ENCODE data around the gene HOXB4.
"Not testable (repeated sequence)": the region's sequence is repeated elsewhere in the genome, so short reads cannot be mapped to it uniquely, and the experiment has no call there.

The HOXB4 gene

DNA sequence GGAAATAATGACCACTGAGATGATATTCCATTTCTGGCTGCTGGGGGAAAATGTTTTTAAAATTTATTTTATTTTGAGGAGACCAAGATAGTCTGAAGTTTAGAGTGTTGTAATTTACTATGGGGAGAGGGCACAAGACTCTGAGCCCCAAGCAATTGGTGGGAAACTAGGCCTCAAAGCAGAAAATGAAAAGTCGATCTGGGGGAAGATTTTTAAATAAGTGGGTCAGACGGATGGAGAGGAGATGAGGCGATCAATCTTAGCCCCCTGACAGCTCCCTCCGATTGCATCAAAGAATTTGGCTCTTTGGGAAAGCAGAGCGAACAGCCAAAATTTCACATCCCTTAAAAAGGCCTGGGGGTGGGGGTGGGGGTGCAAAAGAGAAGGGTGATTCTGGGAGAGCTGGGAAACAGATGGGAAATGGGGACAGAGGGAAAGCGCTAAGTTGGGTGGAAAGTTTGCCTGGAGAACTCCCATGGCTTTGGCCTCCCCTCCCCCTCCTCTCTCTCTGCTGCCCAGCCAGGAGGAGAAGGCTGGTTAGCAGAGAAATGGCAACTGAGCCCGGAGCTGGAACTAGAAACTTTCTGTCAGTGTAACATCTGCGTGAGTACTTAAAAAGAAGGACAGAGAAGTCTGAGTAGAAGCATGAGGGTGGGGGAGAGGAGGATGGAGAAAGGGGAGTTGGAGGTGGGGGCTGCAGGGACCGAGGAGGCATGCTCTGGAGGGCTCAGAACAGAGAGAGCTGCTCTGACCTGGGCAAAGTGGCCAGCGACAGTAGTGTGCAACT, 31.8 kb downstream of the HOXB4 start:
- no peak for DNase-seq

DNA sequence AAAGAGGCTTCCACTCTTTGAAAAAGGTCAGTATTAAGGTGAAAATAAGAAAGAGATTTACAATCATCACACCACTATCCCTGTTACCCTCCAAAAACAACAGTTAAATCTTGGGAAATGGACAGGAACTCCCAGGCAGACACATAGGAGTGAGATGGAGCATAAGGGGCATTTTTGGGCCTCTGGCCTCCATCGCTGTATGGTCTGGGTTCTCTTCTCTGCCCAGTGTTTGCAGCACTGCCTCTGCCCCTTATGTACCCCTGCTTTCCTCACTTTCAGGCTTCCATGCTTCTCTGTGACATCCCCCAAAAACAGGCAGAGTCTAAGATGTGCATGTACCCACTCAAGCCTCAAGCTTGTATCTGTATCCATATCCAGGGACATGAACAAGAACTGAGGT, 32.6 kb downstream of the HOXB4 start:
- no peak for DNase-seq

DNA sequence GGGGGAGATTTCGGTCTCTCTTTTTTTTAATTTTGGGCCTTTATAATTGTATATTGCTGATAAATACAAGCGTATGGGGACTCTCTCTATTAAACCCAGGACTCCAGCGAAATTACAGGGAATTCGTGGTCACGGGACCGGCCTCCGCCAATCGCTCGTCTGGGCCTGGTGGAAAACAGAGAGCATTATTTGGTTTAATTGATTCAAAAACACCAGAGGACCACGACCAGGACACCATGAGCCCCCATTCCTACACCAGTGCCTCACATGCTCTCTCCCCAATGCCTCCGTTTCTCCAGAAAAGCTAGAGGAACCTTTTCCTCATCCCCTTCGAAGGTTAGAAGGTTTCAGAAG, 33.2 kb downstream of the HOXB4 start, which contains the start of gene HOXB2:
Gene HOXB2 (minus strand): TSS at position 88 of the 354 bp plus-strand sequence. CDS start 198 bp downstream, outside the sequence.
- DNase-seq, result peak; percentile 61

DNA sequence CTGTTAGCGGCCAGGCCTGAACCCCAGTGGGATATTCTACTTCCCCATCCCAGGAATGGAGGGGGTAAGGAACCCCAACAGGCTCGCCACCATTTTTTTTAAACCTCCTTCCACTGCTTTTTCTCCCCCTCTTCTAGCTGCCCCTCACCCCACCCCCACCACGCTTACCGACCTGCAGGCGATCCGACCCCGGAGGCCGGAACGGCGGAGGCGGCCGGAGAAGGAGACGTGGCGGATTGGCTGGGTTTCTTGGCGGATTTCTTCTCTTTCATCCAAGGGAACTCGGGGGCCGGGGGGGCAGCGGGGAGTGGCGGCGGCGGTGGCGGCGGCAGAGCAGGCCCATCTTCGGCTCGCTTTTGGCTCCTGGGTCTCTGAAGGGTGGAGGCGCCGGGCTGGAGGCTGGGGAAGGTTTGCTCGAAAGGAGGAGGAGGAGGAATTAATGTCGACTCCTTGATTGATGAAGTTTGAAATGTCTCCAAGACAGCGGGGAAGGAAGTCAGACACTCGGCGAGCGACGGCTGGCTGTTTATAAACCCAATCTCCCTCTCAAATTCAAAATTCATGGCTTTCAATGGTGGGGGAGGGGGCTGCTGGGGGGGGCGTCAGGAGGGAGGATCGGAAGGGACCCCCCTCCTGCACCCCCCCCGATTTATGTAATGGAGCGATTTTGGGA, 33.7 kb downstream of the HOXB4 start:
- DNase-seq, result peak; percentile 55

DNA sequence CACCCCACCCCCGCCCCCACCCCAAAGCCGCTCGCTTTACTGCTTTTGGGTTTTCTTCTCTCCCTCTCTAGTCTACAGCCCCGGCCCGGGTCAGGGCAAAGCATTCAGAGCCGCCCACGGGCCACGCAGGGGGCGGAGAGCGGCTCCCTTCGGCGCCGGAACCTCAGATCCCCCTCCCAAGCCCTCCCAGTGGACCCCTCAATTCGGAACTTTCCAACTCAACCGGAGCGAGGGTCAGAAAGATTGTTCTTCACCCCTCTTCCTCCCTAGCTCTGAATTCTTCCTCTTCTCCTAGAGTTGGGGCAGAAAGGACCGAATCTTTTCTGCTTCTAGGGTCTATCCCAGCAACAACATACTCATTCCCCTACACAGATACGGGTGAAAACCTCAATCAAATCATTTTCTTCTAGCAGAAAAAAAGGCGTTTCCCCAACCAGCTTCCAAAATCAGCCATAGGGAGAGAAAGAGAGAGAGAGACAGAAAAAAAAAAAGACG, 34.2 kb downstream of the HOXB4 start:
- DNase-seq, result peak; percentile 55

DNA sequence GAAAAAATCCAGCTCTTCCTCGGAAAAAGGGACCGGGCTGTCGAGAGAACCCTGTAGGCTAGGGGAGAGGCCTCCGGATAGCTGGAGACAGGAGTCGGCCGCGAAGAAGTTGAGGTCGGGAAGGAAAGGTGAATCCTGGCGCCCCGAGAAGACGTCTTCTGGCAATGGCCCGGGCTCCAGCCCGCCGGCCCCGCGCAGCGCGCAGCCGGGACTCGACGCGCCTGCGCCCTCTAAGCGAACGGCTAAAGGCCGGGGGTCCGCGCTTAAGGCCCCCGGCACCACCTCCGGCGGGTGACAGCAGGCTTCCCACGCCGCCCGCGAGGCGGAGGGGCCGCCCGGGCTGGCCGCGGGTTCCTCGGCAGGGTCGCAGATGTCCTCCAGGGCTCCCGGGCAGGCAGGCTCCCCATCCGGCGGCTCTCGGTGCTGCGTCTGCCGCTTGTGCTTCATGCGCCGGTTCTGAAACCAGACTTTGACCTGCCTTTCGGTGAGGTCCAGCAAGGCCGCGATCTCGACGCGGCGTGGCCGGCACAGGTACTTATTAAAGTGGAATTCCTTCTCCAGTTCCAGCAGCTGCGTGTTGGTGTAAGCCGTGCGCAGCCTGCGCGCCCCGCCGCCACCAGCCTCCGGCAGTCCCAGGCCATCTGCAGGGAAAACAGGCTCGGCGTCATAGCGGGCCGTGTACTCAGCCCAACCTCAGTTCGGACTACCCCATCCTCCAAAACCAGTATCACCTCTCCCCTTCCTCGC, 34.9 kb downstream of the HOXB4 start:
- DNase-seq, result no peak

DNA sequence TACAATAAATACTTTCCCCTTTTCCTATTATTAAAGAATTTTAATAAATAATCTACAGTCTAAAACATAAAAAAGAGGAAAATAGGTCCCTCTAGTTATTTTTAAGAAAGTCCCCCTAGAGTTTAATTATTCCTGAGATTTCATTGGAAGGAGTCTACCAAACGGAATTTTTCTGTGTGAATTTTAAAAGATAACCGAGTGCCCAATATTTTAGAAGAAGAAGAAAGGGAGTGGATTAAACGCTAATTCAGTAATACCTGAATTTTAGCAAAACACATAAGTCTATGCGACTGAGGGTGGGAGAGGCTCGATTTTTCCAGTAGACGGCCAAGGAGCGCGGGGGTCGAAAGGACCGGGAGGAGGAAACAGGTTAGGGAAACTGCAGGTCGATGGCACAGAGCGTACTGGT, 35.4 kb downstream of the HOXB4 start:
- DNase-seq, result no peak

DNA sequence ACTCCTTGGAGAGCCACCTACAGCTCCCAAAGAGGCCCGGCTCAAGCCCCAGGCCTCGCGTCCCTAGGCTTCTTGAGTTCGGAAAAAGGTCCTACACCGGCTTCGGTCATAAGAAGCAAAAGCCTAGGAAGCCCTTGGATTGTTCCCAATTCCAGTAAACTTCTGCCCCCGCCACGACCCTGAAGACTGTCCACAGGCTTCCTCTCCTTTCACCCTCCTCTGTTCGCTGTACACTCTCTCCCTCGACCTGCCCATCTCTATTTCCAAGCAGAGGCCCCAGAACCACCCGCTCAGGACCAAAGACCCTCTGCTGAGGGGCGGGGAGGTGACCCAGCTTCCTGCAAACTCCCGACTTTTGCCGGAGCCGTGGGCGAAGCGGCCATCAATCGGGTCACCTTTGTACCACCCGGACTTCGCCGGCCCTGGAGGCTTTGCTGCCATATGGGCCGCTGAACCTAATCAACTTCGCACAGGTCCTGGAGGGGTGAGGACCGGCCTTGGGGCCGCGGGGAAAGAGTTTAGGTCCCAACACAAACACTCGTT, 36.0 kb downstream of the HOXB4 start:
- peak; percentile 49 for DNase-seq

DNA sequence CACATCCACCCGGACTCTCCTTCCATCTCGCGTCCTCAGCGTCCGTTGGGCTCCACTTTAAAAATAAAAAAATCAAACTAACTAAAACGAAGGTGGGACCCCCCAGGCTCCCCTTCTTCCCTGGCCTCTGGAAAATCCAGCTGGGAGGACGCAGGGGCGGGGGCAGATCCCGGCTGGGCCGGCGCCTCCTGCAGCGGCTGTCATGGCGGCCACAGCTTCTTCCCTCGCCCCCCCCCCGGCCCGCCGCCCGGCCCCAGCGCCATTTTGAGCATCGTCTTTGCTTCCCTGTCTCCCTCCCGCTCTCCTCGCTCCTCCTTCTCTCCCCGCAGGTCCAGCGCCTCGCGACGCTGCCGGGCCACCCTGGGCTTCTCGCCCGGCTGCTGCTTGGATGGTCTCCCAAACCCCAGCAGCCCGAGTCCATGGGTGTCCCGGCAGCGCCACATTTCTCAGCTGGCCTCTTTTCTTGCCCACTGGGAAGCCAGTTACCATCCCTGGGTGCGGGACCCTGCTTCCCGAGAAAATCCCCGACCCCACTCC, 36.5 kb downstream of the HOXB4 start:
- peak; percentile 40 for DNase-seq

DNA sequence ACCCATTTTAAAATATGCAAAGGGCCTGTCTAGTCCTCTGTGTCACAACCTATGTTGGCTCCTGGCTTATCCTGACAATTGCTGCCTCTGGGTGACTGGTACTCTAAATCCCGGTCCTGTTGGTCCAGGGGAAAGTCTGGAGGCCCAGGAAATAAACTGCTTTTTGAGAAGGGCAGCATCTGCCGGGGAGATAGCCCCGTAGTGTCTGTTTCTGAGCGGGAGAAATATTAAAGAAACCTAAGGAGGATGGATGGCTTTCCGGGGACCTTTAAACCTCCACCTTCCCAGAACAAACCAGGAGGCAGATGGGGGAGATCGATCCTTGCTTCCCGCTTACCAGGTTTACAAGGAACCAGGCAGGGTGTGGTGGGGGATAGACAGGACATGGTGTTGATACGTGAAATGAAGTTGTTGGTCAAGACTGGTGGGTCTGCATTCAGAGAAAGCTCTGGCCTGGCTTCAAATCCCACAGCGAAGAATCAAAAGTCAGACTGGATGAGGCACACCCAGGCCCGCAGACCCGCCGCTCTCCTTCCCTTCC, 37.0 kb downstream of the HOXB4 start:
- no peak for DNase-seq

DNA sequence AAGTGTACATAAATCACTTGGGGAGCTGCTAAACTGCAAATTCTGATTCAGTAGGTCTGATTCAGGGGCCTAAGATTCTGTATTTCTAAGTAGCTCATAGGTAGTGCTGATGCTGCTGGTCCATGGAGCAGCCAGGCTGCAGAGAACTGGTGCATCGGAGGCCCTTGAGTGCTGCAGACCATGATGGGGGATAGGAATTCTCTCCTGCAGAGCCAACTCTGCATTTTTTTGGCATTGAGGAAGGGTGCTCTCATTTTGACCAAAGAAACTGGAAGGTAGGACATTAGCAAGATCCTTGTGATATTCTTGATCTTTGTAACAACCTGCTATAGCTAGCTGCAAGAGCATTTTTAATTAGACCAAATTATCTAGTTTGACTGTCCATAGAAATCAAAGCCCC, 37.9 kb downstream of the HOXB4 start:
- no peak for DNase-seq

DNA sequence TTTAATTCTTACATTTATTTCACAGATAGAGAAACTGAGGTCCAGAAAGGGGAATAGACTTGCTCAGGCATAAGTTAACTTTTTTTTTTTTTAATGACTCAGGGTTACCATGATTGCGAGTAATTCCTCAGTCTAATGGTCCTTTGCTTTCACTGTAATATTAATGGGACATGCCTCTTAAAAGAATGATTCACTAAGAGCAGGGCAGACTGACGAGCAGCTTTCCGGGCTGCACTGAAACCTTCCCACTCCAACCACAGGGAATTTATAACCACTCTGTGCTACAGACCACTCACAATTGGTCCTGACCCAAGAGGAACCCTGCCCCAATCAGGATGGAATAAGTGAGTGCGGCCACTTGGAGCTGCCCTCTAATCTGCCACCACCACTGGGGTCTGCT, 39.0 kb downstream of the HOXB4 start:
- no peak for DNase-seq

DNA sequence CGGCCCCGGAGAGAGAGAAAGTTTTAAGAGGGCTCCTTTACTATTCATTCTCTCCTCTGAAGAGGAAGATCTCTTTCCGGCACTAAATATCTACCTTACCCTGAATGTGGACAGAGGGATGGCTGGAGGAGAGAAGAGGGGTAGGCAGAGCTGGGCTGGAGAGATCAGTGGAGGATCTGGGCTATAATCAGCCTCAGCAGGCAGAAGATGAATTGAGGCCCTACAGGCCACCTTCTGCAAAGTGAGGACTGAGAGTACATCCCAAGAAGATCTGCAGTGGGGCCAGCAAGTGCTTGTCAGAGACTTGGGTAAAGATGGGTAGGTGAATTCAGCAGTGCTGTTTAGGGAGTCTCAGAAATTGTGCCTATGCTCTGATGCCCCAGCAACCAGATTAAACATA, 40.8 kb downstream of the HOXB4 start:
- DNase-seq, result no peak

DNA sequence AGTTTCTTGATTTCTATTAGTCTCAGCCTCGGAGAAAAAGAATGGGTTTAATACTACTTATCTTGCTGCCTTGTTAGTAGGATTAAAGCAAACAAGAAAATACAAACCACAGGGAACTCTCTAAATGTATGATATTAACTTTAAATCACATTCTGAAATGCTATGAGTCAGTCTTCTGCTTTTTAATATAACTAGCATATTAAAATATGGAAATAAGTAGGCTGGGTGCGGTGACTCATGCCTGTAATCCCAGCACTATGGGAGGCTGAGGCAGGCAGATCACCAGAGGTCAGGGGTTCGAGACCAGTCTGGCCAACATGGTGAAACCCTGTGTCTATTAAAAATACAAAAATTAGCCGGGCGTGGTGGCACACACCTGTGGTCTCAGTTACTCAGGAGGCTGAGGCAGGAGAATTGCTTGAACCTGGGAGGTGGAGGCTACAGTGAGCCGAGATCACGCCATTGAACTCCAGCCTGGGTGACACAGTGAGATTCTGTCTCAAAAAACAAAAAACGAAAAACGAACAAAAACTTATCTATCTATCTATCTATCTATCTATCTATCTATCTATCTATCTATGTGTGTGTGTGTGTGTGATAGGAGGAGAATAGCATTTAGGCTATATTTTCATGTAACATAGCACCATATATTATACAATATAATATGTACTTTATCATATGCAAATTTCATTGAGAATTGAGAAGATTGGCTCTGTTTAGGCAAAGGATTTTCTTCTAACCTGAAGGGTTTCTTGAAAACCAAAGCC, 42.2 kb downstream of the HOXB4 start:
- DNase-seq, result not testable (repeated sequence)

DNA sequence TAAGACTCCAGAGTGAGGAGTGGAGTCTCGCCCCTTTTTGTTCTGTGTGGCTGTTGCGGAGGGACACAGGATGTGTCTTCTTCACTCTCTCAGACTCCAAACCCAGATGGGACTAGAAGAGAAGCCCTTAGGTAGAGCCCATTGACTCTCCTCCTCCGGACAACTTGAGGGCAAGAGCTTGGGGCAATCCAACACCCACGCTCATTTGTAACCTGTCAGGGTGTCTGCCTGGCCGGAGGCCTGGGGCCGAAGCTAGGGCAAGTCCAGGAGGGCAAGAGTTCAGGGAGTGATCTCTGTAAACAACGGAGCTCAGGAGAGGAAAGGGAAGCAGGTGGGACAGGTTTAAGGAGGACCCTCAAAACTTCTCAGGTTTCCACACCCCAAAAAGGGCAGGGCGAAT, 45.9 kb downstream of the HOXB4 start:
- no peak for DNase-seq

DNA sequence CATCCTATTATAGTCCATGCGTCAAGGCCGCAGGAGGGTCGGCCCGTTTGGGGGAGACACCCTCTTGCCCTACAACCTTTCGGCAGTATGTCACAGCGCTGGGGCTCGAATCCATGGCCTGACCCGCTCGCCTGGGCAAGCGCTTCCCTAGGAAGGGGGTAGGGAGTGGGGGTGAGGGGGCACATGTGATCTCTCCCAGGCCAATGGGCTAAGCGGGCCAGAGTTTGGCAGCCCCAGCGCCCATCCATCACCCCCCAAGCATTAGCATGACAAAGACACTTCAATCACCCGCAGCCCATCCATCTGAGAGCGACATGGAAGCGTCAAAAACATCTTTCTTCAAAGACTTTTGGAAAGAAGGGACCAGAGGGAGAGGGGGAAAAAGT, 47.3 kb downstream of the HOXB4 start, which contains the start of gene HOXB1:
Gene HOXB1 (minus strand): TSS at position 125 of the 386 bp plus-strand sequence. CDS start 107 bp downstream, at position 18.
- no peak for DNase-seq

DNA sequence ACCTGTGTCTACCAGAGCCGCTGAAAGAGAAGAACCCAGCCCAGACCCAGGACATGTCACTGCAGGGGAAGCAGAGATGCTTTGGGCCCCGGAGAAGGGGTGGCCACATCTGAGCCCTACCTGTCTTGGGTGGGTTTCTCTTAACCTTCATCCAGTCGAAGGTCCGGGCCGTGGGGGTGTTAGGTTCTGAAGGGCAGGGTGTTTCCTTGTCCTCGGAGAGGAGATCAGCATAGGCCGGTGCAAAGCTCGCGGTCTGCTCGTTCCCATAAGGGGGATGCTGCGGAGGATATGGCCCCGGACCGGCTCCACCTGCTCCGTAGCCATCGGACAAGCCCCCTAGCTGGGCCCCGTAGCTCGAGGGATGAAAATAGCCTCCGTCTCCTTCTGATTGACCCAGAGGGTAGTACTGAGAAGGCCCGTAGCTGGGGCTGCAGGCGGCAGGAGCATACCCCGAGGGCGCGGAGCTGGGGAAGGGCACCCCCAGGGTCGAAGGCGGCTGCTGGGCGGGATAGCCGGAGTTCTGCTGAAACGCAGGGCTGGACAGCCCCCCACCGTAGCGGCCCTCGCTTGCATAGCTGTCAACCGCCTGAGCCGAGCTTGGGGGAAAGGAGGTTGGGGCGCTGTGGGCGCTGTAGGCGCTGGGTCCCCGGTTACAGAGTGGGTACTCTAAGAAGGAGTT, 47.8 kb downstream of the HOXB4 start:
- no peak for DNase-seq

DNA sequence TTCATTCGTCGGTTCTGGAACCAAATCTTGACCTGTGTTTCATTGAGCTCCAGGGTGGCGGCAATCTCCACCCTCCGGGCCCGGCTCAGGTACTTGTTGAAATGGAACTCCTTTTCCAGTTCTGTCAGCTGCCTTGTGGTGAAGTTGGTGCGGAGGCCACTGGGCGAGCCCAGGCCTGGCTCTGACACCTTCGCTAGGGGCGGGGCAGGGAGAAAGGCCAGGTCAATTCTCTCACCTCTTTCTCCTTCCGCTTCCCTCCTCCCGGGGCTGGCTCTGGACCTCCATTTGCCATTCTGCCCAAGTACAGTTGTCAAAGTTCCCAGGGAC, 48.5 kb downstream of the HOXB4 start:
- DNase-seq, result no peak

DNA sequence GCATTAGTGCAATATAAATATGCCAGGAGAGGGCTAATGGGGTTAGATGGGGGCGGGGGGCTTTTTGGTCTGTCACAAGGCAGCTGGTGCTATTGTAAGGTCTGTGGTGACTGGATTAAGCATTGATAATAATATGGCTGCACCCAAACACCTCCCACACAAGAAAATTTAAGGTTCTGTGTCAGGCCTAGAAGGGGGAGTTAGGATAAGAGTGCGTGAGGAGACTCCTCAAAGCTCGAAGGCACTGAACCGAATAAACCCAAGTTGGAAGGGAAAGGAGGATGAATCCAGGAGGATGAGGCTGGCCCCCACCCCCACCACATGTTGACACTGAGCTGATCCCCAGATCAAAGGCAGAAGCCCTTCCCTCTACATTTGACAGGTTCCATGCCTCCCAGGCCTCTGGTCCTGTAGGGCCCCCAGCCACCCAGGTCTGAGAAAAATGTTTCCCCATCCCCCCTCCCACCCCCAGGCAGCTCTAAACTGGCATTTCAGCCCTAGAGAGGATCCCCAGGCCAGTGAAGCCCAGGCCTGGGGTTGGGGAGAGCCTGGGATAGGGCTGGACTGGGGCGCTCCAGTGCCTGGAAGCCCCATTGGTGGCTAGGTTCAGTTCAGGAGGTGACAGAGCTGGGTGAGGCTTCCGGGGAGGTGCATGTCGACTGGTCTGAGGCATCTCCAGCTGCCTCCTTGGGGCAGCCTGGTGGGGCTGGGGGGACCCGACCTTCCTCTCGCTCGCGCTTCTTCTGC, 49.0 kb downstream of the HOXB4 start:
- no peak for DNase-seq

DNA sequence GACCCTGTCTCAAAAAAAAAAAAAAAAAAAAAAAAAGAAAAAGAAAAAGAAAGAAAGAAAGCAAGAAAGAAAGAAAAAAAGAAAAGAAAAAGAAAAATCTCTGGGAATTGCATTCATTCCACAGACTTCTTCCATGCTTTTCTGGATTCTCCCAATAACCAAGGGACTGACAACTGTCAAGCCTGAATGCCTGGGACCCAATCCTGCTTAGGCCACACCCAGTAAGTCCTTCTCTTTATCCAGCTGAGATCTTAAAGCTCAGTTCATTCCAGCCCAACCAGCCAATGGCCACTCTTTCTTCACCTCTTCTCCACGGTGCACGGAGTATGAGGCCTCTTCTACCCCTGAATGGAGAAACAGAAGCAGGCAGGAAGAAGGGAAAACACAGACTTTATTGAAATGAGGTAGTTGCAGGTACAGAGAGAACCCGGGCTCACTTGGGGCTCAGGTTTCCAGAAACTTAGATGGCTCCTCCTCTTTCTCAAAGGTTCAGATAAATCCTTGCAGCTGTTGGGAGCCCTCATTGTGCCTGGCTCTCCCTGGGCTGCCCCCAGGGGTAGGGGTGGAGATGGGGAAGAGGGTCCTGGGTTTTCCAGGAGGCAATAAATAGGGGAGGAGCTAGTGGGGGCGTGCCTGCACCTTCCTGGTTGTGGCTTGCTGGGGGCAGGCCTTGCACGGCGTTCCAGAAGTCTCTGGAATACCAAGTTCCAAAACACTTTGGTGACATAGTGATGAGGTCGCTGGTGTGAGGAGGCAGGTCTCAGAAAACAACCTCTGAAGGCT, 49.8 kb downstream of the HOXB4 start:
- DNase-seq, result no peak

Measured in NCI-H748 treated with DMSO at 0.1 percent for 48 hours (cell line).